Lower lobe of right lung (tissue), 2 donors: Measurements from ENCODE around the gene MTHFD1. TPM values are rescaled to one million over a fixed set of nuclear protein-coding genes. Genes with fewer than 3 reads are reported as not detected.

Source experiments
- ATAC-seq, 2 donors: fragments of 200-7000 bp; cut with Tn5 transposase; one replicate each; pipeline ENCODE4 v1.9.1; 2020 to 2022; ENCODE audit warnings: mild to moderate bottlenecking in 2 of 2, moderate library complexity in 2 of 2
- DNase-seq: peaks from one replicate; pipeline ENCODE4 v3.0.0-alpha.2; 2020
- H3K27ac ChIP-seq: fragments of 200-600 bp; one replicate; pipeline ENCODE4 v1.8.0; 2022
- H3K27me3 ChIP-seq: fragments of 200-600 bp; one replicate; pipeline ENCODE4 v1.8.0; 2022; ENCODE audit warnings: low read depth
- H3K36me3 ChIP-seq: fragments of 200-600 bp; one replicate; pipeline ENCODE4 v1.8.0; 2022; ENCODE audit warnings: mild to moderate bottlenecking
- H3K4me1 ChIP-seq: fragments of 200-600 bp; one replicate; pipeline ENCODE4 v1.8.0; 2022
- H3K4me3 ChIP-seq: fragments of 200-600 bp; one replicate; pipeline ENCODE4 v1.8.0; 2022; ENCODE audit warnings: mild to moderate bottlenecking
- H3K9me3 ChIP-seq: fragments of 200-600 bp; one replicate; pipeline ENCODE4 v1.8.0; 2022
- CTCF ChIP-seq: fragments of 200-600 bp; IDR thresholded peaks from one replicate; pipeline ENCODE4 v1.8.0; 2022; ENCODE audit warnings: antibody characterized with exemption, mild to moderate bottlenecking
- intact Hi-C: fragments of 100-400 bp; cut with DNase I; formaldehyde crosslinking; loops from one replicate; pipeline ENCODE4 v1.11.0; 2022
- total RNA-seq: library from RNA; stranded (reverse); fragmentation: NEBNext Ultra II Directional; extraction: Animal tissue kit (Norgen Biotek cat#: 25700); gene quantifications from one replicate; pipeline ENCODE4 v1.2.1, GENCODE V29; 2021
- donor health status: DM: no; HTN: yes; CAD: no; lungs with severe emphysema.

The MTHFD1 gene
- total RNA-seq, 1 donor from 2014 or later: 46.3 TPM

GRCh38 chr14:64394977-64395633, 7.0 kb downstream of the MTHFD1 start:
- no peak for ATAC-seq
- no peak for TF ChIP-seq CTCF

GRCh38 chr14:64400829-64401459, 12.8 kb downstream of the MTHFD1 start:
- Histone ChIP-seq H3K4me3 (no peak overlapping the region), H3K36me3 (no peaks in the 10 kb centered on the region), H3K27ac (no peak overlapping the region), H3K9me3 (no peaks in the 10 kb centered on the region), H3K4me1 (no peaks in the 10 kb centered on the region), H3K27me3 (no peaks in the 10 kb centered on the region)
- ATAC-seq: peak in 1 of 2 donors; percentile 29
- no peak for TF ChIP-seq CTCF
- DNase-seq: no peak
- intact Hi-C loops: no loop called here

More at GRCh38 chr14:64394977-64395633, 7.0 kb downstream of the MTHFD1 start:
- Histone ChIP-seq H3K9me3 (no peaks in the 10 kb centered on the region), H3K36me3 (peaks cover 8% of the 10 kb centered on the region), H3K4me3 (no peak overlapping the region), H3K4me1 (peaks cover under 1% of the 10 kb centered on the region), H3K27me3 (no peaks in the 10 kb centered on the region), H3K27ac (no peak overlapping the region)
- DNase-seq: no peak
- intact Hi-C loops: no loop called here

GRCh38 chr14:64401949-64402348, 13.8 kb downstream of the MTHFD1 start:
- no peak for TF ChIP-seq CTCF
- ATAC-seq (peak in 1 of 2 donors; percentile 11), DNase-seq (no peak)
- Histone ChIP-seq H3K4me3 (no peak overlapping the region), H3K27me3 (no peaks in the 10 kb centered on the region), H3K9me3 (no peaks in the 10 kb centered on the region), H3K27ac (no peak overlapping the region), H3K36me3 (no peaks in the 10 kb centered on the region), H3K4me1 (no peaks in the 10 kb centered on the region)
- intact Hi-C loops: no loop called here

- intact Hi-C loops: no loop called here
- no peak for TF ChIP-seq CTCF
- no peaks in the 10 kb centered on the region for H3K36me3 ChIP-seq
- H3K27ac ChIP-seq: no peak overlapping the region
- H3K4me1 ChIP-seq: no peaks in the 10 kb centered on the region
- no peak overlapping the region for H3K4me3 ChIP-seq
- no peaks in the 10 kb centered on the region for H3K9me3 ChIP-seq
- H3K27me3 ChIP-seq: no peaks in the 10 kb centered on the region
- ATAC-seq (no peak), DNase-seq (no peak)
Observed at GRCh38 chr14:64405295-64405694, 17.1 kb downstream of the MTHFD1 start.

GRCh38 chr14:64407329-64407728, 19.2 kb downstream of the MTHFD1 start:
- DNase-seq (no peak), ATAC-seq (no peak)
- Histone ChIP-seq H3K27me3 (no peaks in the 10 kb centered on the region), H3K36me3 (peaks cover 6% of the 10 kb centered on the region), H3K4me3 (no peak overlapping the region), H3K27ac (no peak overlapping the region), H3K9me3 (no peaks in the 10 kb centered on the region), H3K4me1 (no peaks in the 10 kb centered on the region)
- intact Hi-C loops: no loop called here
- no peak for TF ChIP-seq CTCF
